ENCODE measurements around the gene DCDC2B. TPM values are rescaled to one million over a fixed set of nuclear protein-coding genes. Genes with fewer than 3 reads are reported as not detected.
A peak's percentile ranks its signal among the peaks of the same experiment; 100 is the strongest.

The DCDC2B gene
- total and polyA plus RNA-seq, 2 of the 13 experiments (the other 11 are each of a cell fraction or from before 2014, with no cell fraction given): not detected

- TF ChIP-seq, protein P1, sequence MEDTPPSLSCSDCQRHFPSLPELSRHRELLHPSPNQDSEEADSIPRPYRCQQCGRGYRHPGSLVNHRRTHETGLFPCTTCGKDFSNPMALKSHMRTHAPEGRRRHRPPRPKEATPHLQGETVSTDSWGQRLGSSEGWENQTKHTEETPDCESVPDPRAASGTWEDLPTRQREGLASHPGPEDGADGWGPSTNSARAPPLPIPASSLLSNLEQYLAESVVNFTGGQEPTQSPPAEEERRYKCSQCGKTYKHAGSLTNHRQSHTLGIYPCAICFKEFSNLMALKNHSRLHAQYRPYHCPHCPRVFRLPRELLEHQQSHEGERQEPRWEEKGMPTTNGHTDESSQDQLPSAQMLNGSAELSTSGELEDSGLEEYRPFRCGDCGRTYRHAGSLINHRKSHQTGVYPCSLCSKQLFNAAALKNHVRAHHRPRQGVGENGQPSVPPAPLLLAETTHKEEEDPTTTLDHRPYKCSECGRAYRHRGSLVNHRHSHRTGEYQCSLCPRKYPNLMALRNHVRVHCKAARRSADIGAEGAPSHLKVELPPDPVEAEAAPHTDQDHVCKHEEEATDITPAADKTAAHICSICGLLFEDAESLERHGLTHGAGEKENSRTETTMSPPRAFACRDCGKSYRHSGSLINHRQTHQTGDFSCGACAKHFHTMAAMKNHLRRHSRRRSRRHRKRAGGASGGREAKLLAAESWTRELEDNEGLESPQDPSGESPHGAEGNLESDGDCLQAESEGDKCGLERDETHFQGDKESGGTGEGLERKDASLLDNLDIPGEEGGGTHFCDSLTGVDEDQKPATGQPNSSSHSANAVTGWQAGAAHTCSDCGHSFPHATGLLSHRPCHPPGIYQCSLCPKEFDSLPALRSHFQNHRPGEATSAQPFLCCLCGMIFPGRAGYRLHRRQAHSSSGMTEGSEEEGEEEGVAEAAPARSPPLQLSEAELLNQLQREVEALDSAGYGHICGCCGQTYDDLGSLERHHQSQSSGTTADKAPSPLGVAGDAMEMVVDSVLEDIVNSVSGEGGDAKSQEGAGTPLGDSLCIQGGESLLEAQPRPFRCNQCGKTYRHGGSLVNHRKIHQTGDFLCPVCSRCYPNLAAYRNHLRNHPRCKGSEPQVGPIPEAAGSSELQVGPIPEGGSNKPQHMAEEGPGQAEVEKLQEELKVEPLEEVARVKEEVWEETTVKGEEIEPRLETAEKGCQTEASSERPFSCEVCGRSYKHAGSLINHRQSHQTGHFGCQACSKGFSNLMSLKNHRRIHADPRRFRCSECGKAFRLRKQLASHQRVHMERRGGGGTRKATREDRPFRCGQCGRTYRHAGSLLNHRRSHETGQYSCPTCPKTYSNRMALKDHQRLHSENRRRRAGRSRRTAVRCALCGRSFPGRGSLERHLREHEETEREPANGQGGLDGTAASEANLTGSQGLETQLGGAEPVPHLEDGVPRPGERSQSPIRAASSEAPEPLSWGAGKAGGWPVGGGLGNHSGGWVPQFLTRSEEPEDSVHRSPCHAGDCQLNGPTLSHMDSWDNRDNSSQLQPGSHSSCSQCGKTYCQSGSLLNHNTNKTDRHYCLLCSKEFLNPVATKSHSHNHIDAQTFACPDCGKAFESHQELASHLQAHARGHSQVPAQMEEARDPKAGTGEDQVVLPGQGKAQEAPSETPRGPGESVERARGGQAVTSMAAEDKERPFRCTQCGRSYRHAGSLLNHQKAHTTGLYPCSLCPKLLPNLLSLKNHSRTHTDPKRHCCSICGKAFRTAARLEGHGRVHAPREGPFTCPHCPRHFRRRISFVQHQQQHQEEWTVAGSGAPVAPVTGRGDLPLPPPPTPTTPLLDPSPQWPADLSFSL (CRISPR knock-in tag; IDR thresholded peaks at IDR 0.05): no peak
- TF ChIP-seq FOXK1 (CRISPR knock-in tag; IDR thresholded peaks at IDR 0.05; ENCODE audit: borderline replicate concordance, low read depth) (no peak; the same call in 1 of the 2 replicates), MYC (CRISPR knock-in tag; IDR thresholded peaks at IDR 0.05; ENCODE audit: borderline replicate concordance) (peak; percentile 97), BORCS8-MEF2B (CRISPR knock-in tag; IDR thresholded peaks at IDR 0.05) (peak; percentile 94), ZNF354B (CRISPR knock-in tag; IDR thresholded peaks at IDR 0.05) (0 out of 2 replicates have a peak, but pooled peaks have one; percentile 24), MTA1 (CRISPR knock-in tag; IDR thresholded peaks at IDR 0.05; ENCODE audit: borderline replicate concordance) (peak; percentile 87; the same call in 1 of the 2 replicates), ZNF670 (CRISPR knock-in tag; IDR thresholded peaks at IDR 0.05; ENCODE audit: borderline replicate concordance) (peak; percentile 91; the same call in 1 of the 2 replicates), ZNF772 (CRISPR knock-in tag; IDR thresholded peaks at IDR 0.05) (peak; percentile 86; the same call in 1 of the 2 replicates), HNRNPL (IDR thresholded peaks at IDR 0.05; ENCODE audit: low read depth, low read length) (no peak)
- TF ChIP-seq, protein P2, sequence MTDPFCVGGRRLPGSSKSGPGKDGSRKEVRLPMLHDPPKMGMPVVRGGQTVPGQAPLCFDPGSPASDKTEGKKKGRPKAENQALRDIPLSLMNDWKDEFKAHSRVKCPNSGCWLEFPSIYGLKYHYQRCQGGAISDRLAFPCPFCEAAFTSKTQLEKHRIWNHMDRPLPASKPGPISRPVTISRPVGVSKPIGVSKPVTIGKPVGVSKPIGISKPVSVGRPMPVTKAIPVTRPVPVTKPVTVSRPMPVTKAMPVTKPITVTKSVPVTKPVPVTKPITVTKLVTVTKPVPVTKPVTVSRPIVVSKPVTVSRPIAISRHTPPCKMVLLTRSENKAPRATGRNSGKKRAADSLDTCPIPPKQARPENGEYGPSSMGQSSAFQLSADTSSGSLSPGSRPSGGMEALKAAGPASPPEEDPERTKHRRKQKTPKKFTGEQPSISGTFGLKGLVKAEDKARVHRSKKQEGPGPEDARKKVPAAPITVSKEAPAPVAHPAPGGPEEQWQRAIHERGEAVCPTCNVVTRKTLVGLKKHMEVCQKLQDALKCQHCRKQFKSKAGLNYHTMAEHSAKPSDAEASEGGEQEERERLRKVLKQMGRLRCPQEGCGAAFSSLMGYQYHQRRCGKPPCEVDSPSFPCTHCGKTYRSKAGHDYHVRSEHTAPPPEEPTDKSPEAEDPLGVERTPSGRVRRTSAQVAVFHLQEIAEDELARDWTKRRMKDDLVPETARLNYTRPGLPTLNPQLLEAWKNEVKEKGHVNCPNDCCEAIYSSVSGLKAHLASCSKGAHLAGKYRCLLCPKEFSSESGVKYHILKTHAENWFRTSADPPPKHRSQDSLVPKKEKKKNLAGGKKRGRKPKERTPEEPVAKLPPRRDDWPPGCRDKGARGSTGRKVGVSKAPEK (CRISPR knock-in tag; IDR thresholded peaks at IDR 0.05; ENCODE audit: borderline replicate concordance): no peak
- TF ChIP-seq, protein P3, sequence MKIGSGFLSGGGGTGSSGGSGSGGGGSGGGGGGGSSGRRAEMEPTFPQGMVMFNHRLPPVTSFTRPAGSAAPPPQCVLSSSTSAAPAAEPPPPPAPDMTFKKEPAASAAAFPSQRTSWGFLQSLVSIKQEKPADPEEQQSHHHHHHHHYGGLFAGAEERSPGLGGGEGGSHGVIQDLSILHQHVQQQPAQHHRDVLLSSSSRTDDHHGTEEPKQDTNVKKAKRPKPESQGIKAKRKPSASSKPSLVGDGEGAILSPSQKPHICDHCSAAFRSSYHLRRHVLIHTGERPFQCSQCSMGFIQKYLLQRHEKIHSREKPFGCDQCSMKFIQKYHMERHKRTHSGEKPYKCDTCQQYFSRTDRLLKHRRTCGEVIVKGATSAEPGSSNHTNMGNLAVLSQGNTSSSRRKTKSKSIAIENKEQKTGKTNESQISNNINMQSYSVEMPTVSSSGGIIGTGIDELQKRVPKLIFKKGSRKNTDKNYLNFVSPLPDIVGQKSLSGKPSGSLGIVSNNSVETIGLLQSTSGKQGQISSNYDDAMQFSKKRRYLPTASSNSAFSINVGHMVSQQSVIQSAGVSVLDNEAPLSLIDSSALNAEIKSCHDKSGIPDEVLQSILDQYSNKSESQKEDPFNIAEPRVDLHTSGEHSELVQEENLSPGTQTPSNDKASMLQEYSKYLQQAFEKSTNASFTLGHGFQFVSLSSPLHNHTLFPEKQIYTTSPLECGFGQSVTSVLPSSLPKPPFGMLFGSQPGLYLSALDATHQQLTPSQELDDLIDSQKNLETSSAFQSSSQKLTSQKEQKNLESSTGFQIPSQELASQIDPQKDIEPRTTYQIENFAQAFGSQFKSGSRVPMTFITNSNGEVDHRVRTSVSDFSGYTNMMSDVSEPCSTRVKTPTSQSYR (CRISPR knock-in tag; IDR thresholded peaks at IDR 0.05; ENCODE audit: borderline replicate concordance): no peak
- TF ChIP-seq, protein P4, sequence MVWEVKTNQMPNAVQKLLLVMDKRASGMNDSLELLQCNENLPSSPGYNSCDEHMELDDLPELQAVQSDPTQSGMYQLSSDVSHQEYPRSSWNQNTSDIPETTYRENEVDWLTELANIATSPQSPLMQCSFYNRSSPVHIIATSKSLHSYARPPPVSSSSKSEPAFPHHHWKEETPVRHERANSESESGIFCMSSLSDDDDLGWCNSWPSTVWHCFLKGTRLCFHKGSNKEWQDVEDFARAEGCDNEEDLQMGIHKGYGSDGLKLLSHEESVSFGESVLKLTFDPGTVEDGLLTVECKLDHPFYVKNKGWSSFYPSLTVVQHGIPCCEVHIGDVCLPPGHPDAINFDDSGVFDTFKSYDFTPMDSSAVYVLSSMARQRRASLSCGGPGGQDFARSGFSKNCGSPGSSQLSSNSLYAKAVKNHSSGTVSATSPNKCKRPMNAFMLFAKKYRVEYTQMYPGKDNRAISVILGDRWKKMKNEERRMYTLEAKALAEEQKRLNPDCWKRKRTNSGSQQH (CRISPR knock-in tag; IDR thresholded peaks at IDR 0.05; ENCODE audit: low read depth): no peak
- TF ChIP-seq, protein P5, sequence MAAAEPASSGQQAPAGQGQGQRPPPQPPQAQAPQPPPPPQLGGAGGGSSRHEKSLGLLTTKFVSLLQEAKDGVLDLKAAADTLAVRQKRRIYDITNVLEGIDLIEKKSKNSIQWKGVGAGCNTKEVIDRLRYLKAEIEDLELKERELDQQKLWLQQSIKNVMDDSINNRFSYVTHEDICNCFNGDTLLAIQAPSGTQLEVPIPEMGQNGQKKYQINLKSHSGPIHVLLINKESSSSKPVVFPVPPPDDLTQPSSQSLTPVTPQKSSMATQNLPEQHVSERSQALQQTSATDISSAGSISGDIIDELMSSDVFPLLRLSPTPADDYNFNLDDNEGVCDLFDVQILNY (CRISPR knock-in tag; conservative IDR thresholded peaks at IDR 0.05): no peak
Measured at GRCh38 chr1:32179443-32180185, 29.3 kb upstream of the DCDC2B start, which contains the start of gene TXLNA (continued).
